ENCODE data around the gene PTPRD. TPM values are rescaled to one million over a fixed set of nuclear protein-coding genes. Genes with fewer than 3 reads are reported as not detected.

The PTPRD gene
- total and polyA plus RNA-seq, 2 donors (not counting 1 experiment from before 2014, with no cell fraction given): 0.35 to 4.8 TPM

DNA sequence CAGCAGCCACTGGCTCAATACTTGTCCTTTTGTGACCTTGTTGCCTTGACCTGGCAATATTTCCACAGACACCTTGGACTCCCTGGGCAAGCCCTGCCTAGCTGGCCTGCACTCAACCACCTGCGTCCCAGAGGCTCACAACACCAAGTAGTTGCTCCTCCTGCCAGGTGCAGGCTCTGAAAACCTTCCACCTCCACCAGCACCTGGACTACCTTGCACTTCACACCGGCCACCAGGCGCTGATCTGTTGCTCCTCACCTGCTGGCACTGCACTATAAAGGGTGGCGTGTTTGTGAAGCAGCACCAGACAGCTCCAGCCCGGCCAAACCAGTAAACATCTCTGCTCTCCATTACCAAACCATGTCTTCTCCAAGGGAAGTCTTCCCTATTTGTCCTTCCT, 997.7 kb downstream of the PTPRD start:
- H3K27me3 ChIP-seq (ENCODE audit: control insufficient read depth, insufficient read depth, low read length): no peaks in the 10 kb centered on the region
- no peaks in the 10 kb centered on the region for H3K9me3 ChIP-seq (ENCODE audit: control insufficient read depth, insufficient read depth, low read depth, low read length)
- TF ChIP-seq EZH2 (IDR thresholded peaks at IDR 0.05; ENCODE audit: low read length, missing control alignments): no peak
- TF ChIP-seq, protein P1, sequence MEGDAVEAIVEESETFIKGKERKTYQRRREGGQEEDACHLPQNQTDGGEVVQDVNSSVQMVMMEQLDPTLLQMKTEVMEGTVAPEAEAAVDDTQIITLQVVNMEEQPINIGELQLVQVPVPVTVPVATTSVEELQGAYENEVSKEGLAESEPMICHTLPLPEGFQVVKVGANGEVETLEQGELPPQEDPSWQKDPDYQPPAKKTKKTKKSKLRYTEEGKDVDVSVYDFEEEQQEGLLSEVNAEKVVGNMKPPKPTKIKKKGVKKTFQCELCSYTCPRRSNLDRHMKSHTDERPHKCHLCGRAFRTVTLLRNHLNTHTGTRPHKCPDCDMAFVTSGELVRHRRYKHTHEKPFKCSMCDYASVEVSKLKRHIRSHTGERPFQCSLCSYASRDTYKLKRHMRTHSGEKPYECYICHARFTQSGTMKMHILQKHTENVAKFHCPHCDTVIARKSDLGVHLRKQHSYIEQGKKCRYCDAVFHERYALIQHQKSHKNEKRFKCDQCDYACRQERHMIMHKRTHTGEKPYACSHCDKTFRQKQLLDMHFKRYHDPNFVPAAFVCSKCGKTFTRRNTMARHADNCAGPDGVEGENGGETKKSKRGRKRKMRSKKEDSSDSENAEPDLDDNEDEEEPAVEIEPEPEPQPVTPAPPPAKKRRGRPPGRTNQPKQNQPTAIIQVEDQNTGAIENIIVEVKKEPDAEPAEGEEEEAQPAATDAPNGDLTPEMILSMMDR (conservative IDR thresholded peaks at IDR 0.05 in 1 of 2, IDR thresholded peaks at IDR 0.05 in 1 of 2; ENCODE audit: low read depth in 1 of 2, low read length in 2 of 2): no peak
- no peak overlapping the region for H3K4me2 ChIP-seq (ENCODE audit: extremely low read depth, insufficient read depth, low read length)
- no peaks in the 10 kb centered on the region for H3K79me2 ChIP-seq (ENCODE audit: control insufficient read depth, insufficient read depth, low read length)
- H2AFZ ChIP-seq (ENCODE audit: low read length): no peak overlapping the region
- H4K20me1 ChIP-seq (ENCODE audit: control insufficient read depth, extremely low read depth, insufficient read depth, low read length): no peaks in the 10 kb centered on the region
- no peaks in the 10 kb centered on the region for H3K4me1 ChIP-seq (ENCODE audit: control insufficient read depth, extremely low read depth, insufficient read depth, low read length)
- H3K27ac ChIP-seq (ENCODE audit: insufficient read depth, low read length): no peak overlapping the region
- no peaks in the 10 kb centered on the region for H3K36me3 ChIP-seq (ENCODE audit: control insufficient read depth, insufficient read depth, low read length)
- no peak for DNase-seq (ENCODE audit: low read depth in 2 of 2)
- H3K4me3 ChIP-seq (replicated peaks in 1 of 4; ENCODE audit: control extremely low read depth in 1 of 4, insufficient read depth in 1 of 4, low read depth in 3 of 4, low read length in 4 of 4): no peak overlapping the region
- H3K9ac ChIP-seq (ENCODE audit: insufficient read depth, low read length): no peak overlapping the region

DNA sequence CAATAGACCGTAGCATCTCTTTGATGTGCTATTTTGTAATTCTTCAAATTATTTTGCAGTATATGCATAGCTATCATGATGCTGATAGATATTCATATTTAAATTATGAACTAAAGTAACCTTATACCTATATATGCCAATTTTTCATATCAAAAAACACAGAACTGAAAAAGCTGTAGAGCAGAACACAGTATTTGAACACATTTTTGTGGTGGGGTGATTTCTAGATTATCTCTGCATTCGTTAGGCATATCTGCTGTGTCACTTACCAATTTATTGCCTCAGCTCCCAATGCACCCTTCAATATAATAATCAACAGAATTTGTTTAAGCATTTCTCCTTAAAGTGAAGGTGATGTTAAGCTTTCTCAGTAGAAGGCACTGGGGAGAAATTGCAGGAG, 998.2 kb downstream of the PTPRD start:
- Histone ChIP-seq H3K4me1 (ENCODE audit: control insufficient read depth, extremely low read depth, insufficient read depth, low read length) (no peaks in the 10 kb centered on the region), H3K4me3 (replicated peaks in 1 of 4; ENCODE audit: control extremely low read depth in 1 of 4, insufficient read depth in 1 of 4, low read depth in 3 of 4, low read length in 4 of 4) (no peak overlapping the region), H3K9ac (ENCODE audit: insufficient read depth, low read length) (no peak overlapping the region), H4K20me1 (ENCODE audit: control insufficient read depth, extremely low read depth, insufficient read depth, low read length) (no peaks in the 10 kb centered on the region), H3K79me2 (ENCODE audit: control insufficient read depth, insufficient read depth, low read length) (no peaks in the 10 kb centered on the region), H3K9me3 (ENCODE audit: control insufficient read depth, insufficient read depth, low read depth, low read length) (no peaks in the 10 kb centered on the region), H3K27ac (ENCODE audit: insufficient read depth, low read length) (no peak overlapping the region), H3K36me3 (ENCODE audit: control insufficient read depth, insufficient read depth, low read length) (no peaks in the 10 kb centered on the region), H2AFZ (ENCODE audit: low read length) (no peak overlapping the region), H3K4me2 (ENCODE audit: extremely low read depth, insufficient read depth, low read length) (no peak overlapping the region), H3K27me3 (ENCODE audit: control insufficient read depth, insufficient read depth, low read length) (no peaks in the 10 kb centered on the region)
- no peak for TF ChIP-seq EZH2 (IDR thresholded peaks at IDR 0.05; ENCODE audit: low read length, missing control alignments)
- TF ChIP-seq, protein P1 (conservative IDR thresholded peaks at IDR 0.05 in 1 of 2, IDR thresholded peaks at IDR 0.05 in 1 of 2; ENCODE audit: low read depth in 1 of 2, low read length in 2 of 2): no peak
- DNase-seq (ENCODE audit: low read depth in 2 of 2): no peak

- no peaks in the 10 kb centered on the region for H3K27me3 ChIP-seq (ENCODE audit: control insufficient read depth, insufficient read depth, low read length)
- no peak overlapping the region for H2AFZ ChIP-seq (ENCODE audit: low read length)
- no peak overlapping the region for H3K9ac ChIP-seq (ENCODE audit: insufficient read depth, low read length)
- no peak overlapping the region for H3K27ac ChIP-seq (ENCODE audit: insufficient read depth, low read length)
- H4K20me1 ChIP-seq (ENCODE audit: control insufficient read depth, extremely low read depth, insufficient read depth, low read length): no peaks in the 10 kb centered on the region
- H3K4me1 ChIP-seq (ENCODE audit: control insufficient read depth, extremely low read depth, insufficient read depth, low read length): no peaks in the 10 kb centered on the region
- TF ChIP-seq, protein P1 (conservative IDR thresholded peaks at IDR 0.05 in 1 of 2, IDR thresholded peaks at IDR 0.05 in 1 of 2; ENCODE audit: low read depth in 1 of 2, low read length in 2 of 2): no peak
- no peak for TF ChIP-seq EZH2 (IDR thresholded peaks at IDR 0.05; ENCODE audit: low read length, missing control alignments)
- DNase-seq (ENCODE audit: low read depth in 2 of 2): no peak
- H3K36me3 ChIP-seq (ENCODE audit: control insufficient read depth, insufficient read depth, low read length): no peaks in the 10 kb centered on the region
- H3K4me2 ChIP-seq (ENCODE audit: extremely low read depth, insufficient read depth, low read length): no peak overlapping the region
- no peaks in the 10 kb centered on the region for H3K79me2 ChIP-seq (ENCODE audit: control insufficient read depth, insufficient read depth, low read length)
- no peaks in the 10 kb centered on the region for H3K9me3 ChIP-seq (ENCODE audit: control insufficient read depth, insufficient read depth, low read depth, low read length)
- H3K4me3 ChIP-seq (replicated peaks in 1 of 4; ENCODE audit: control extremely low read depth in 1 of 4, insufficient read depth in 1 of 4, low read depth in 3 of 4, low read length in 4 of 4): no peak overlapping the region
These were observed 1000.0 kb downstream of the PTPRD start for GRCh38 chr9:9612755-9613154.

Data from fibroblast of lung (primary cell).